Trophoblast cell (in vitro differentiated cells and primary cell): ENCODE data around the gene TESMIN.

Source experiments
- DNase-seq, 2 donors: peaks; one replicate each; pipeline ENCODE4 v3.0.0-alpha.2; 2016
- H2AFZ ChIP-seq: 2 replicates; pipeline ENCODE4 v1.6.1; 2013; ENCODE audit warnings: low read length, moderate library complexity, mild to moderate bottlenecking; ENCODE audit not compliant: insufficient read depth, poor library complexity
- H2AK5ac ChIP-seq: 2 replicates; pipeline ENCODE4 v1.6.1; 2013; ENCODE audit warnings: mild to moderate bottlenecking, low read length
- H2BK120ac ChIP-seq: 2 replicates; pipeline ENCODE4 v1.6.1; 2013; ENCODE audit warnings: low read length, mild to moderate bottlenecking, moderate library complexity; ENCODE audit not compliant: insufficient read depth, poor library complexity
- H2BK12ac ChIP-seq: 2 replicates; pipeline ENCODE4 v1.6.1; 2013; ENCODE audit warnings: mild to moderate bottlenecking, low read length, moderate library complexity
- H2BK5ac ChIP-seq: 2 replicates; pipeline ENCODE4 v1.6.1; 2013; ENCODE audit warnings: low read length, low read depth, moderate library complexity, mild to moderate bottlenecking; ENCODE audit not compliant: poor library complexity
- H3K14ac ChIP-seq: 2 replicates; pipeline ENCODE4 v1.6.1; 2013; ENCODE audit warnings: mild to moderate bottlenecking, low read length
- H3K18ac ChIP-seq: 2 replicates; pipeline ENCODE4 v1.6.1; 2013; ENCODE audit warnings: mild to moderate bottlenecking, low read length
- H3K23ac ChIP-seq: 2 replicates; pipeline ENCODE4 v1.6.1; 2013; ENCODE audit warnings: low read length
- H3K27ac ChIP-seq: 2 replicates; pipeline ENCODE4 v1.5.1; 2013; ENCODE audit warnings: low read depth, mild to moderate bottlenecking, inconsistent platforms, low read length, moderate library complexity
- H3K27me3 ChIP-seq: 2 replicates; pipeline ENCODE4 v1.6.1; 2013; ENCODE audit warnings: inconsistent platforms, mild to moderate bottlenecking, low read length, moderate library complexity; ENCODE audit not compliant: insufficient read depth
- H3K36me3 ChIP-seq, 2 experiments: 1 replicate in 1 of 2; 2 replicates in 1 of 2; pipeline ENCODE4 v1.6.1; 2013; ENCODE audit warnings: low read length in 2 of 2, mild to moderate bottlenecking in 2 of 2, moderate library complexity in 1 of 2; ENCODE audit not compliant: insufficient read depth in 2 of 2, control insufficient read depth in 1 of 2
- H3K4ac ChIP-seq: 2 replicates; pipeline ENCODE4 v1.6.1; 2013; ENCODE audit warnings: low read depth, mild to moderate bottlenecking, low read length, moderate library complexity
- H3K4me1 ChIP-seq, 2 experiments: 1 replicate in 1 of 2; 2 replicates in 1 of 2; pipeline ENCODE4 v1.6.1; 2013; ENCODE audit warnings: low read length in 2 of 2, mild to moderate bottlenecking in 2 of 2, moderate library complexity in 1 of 2; ENCODE audit not compliant: insufficient read depth in 2 of 2, control insufficient read depth in 1 of 2
- H3K4me2 ChIP-seq: 2 replicates; pipeline ENCODE4 v1.6.1; 2013; ENCODE audit warnings: inconsistent platforms, mild to moderate bottlenecking, low read length, moderate library complexity
- H3K4me3 ChIP-seq: 2 replicates; pipeline ENCODE4 v1.5.1; 2013; ENCODE audit warnings: mild to moderate bottlenecking, low read depth, low read length, inconsistent platforms
- H3K79me1 ChIP-seq: one replicate; pipeline ENCODE4 v1.6.1; 2013; ENCODE audit warnings: low read length
- H3K79me2 ChIP-seq: 2 replicates; pipeline ENCODE4 v1.6.1; 2013; ENCODE audit warnings: low read length, mild to moderate bottlenecking; ENCODE audit not compliant: control insufficient read depth, insufficient read depth, poor library complexity
- H3K9ac ChIP-seq: 2 replicates; pipeline ENCODE4 v1.6.1; 2013; ENCODE audit warnings: mild to moderate bottlenecking, low read length
- H3K9me3 ChIP-seq: 2 replicates; pipeline ENCODE4 v1.6.1; 2013; ENCODE audit warnings: low read depth, mild to moderate bottlenecking, control low read depth, inconsistent platforms, low read length; ENCODE audit not compliant: insufficient read depth
- H4K12ac ChIP-seq: 2 replicates; pipeline ENCODE4 v1.6.1; 2013; ENCODE audit warnings: low read depth, mild to moderate bottlenecking, low read length, moderate library complexity
- H4K8ac ChIP-seq: 2 replicates; pipeline ENCODE4 v1.6.1; 2013; ENCODE audit warnings: low read depth, mild to moderate bottlenecking, low read length, moderate library complexity
- H4K91ac ChIP-seq: one replicate; pipeline ENCODE4 v1.6.1; 2013; ENCODE audit warnings: low read depth, mild to moderate bottlenecking, low read length, moderate library complexity
- WGBS: extraction: QIAGEN DNeasy Blood & Tissue Kit; methylation state at CpG from one replicate; pipeline ENCODE4 v1.1.7; 2013; ENCODE audit warnings: missing lambda C conversion rate; ENCODE audit not compliant: insufficient read length, insufficient coverage; ENCODE audit errors: extremely low coverage; 5-methylcytosine and 5-hydroxymethylcytosine counted together

Gene TESMIN

GRCh38 chr11:68667511-68668500, 83.5 kb downstream of the TESMIN start:
- H3K9ac ChIP-seq = no peak overlapping the region
- no peak overlapping the region for H3K23ac ChIP-seq
- no peaks in the 10 kb centered on the region for H3K79me1 ChIP-seq
- H2BK120ac ChIP-seq = no peak overlapping the region
- no peak overlapping the region for H3K4me2 ChIP-seq
- no peak overlapping the region for H2BK12ac ChIP-seq
- H3K18ac ChIP-seq = no peak overlapping the region
- no CpG with 5 or more reads among the region's 21 CpGs for WGBS
- no peak overlapping the region for H4K12ac ChIP-seq
- no peaks in the 10 kb centered on the region for H3K27me3 ChIP-seq
- no peak for DNase-seq
- H3K79me2 ChIP-seq = no peaks in the 10 kb centered on the region
- H3K9me3 ChIP-seq = peaks cover 4% of the 10 kb centered on the region
- H3K4me3 ChIP-seq = no peak overlapping the region
- no peak overlapping the region for H2BK5ac ChIP-seq
- H3K14ac ChIP-seq = no peak overlapping the region
- H4K91ac ChIP-seq = no peak overlapping the region
- no peak overlapping the region for H3K27ac ChIP-seq
- H3K36me3 ChIP-seq = no peaks in the 10 kb centered on the region
- H2AK5ac ChIP-seq = no peak overlapping the region
- no peak overlapping the region for H3K4ac ChIP-seq
- no peak overlapping the region for H4K8ac ChIP-seq
- H3K4me1 ChIP-seq = no peaks in the 10 kb centered on the region
- H2AFZ ChIP-seq = no peak overlapping the region

- no peak overlapping the region for H3K14ac ChIP-seq
- no peaks in the 10 kb centered on the region for H3K79me1 ChIP-seq
- H4K8ac ChIP-seq = no peak overlapping the region
- no peak overlapping the region for H4K91ac ChIP-seq
- no peak overlapping the region for H3K18ac ChIP-seq
- H3K9ac ChIP-seq = no peak overlapping the region
- no peak overlapping the region for H2BK120ac ChIP-seq
- H2AK5ac ChIP-seq = no peak overlapping the region
- H3K4me3 ChIP-seq = no peak overlapping the region
- H3K27me3 ChIP-seq = no peaks in the 10 kb centered on the region
- H3K79me2 ChIP-seq = no peaks in the 10 kb centered on the region
- no peak for DNase-seq
- no peak overlapping the region for H3K4me2 ChIP-seq
- no peaks in the 10 kb centered on the region for H3K4me1 ChIP-seq
- no peak overlapping the region for H2BK12ac ChIP-seq
- 100% methylated on average over 2 of the region's 15 CpGs for WGBS
- no peaks in the 10 kb centered on the region for H3K36me3 ChIP-seq
- H4K12ac ChIP-seq = no peak overlapping the region
- no peak overlapping the region for H2AFZ ChIP-seq
- no peak overlapping the region for H2BK5ac ChIP-seq
- H3K23ac ChIP-seq = no peak overlapping the region
- no peak overlapping the region for H3K4ac ChIP-seq
- H3K9me3 ChIP-seq = peaks cover 7% of the 10 kb centered on the region
- H3K27ac ChIP-seq = no peak overlapping the region
Measured at GRCh38 chr11:68666849-68667248, 84.5 kb downstream of the TESMIN start.

GRCh38 chr11:68665436-68665835, 85.9 kb downstream of the TESMIN start:
- Histone ChIP-seq H3K23ac (no peak overlapping the region), H2AK5ac (no peak overlapping the region), H2AFZ (no peak overlapping the region), H3K27me3 (no peaks in the 10 kb centered on the region), H3K9ac (no peak overlapping the region), H3K4me3 (no peak overlapping the region), H3K9me3 (peaks cover 10% of the 10 kb centered on the region), H3K4me1 (no peaks in the 10 kb centered on the region), H3K14ac (no peak overlapping the region), H4K91ac (no peak overlapping the region), H4K8ac (no peak overlapping the region), H3K36me3 (no peaks in the 10 kb centered on the region), H3K27ac (no peak overlapping the region), H3K79me1 (no peaks in the 10 kb centered on the region), H2BK5ac (no peak overlapping the region), H3K4ac (no peak overlapping the region), H3K79me2 (no peaks in the 10 kb centered on the region), H2BK120ac (no peak overlapping the region), H2BK12ac (no peak overlapping the region), H3K18ac (no peak overlapping the region), H4K12ac (no peak overlapping the region), H3K4me2 (no peak overlapping the region)
- no CpG with 5 or more reads among the region's 16 CpGs for WGBS
- no peak for DNase-seq

GRCh38 chr11:68664906-68665305, 86.4 kb downstream of the TESMIN start:
- no peaks in the 10 kb centered on the region for H3K27me3 ChIP-seq
- no peak overlapping the region for H3K9ac ChIP-seq
- H4K8ac ChIP-seq = no peak overlapping the region
- peaks cover 10% of the 10 kb centered on the region for H3K9me3 ChIP-seq
- DNase-seq = no peak
- no peak overlapping the region for H3K4me2 ChIP-seq
- no peaks in the 10 kb centered on the region for H3K79me2 ChIP-seq
- H3K4me1 ChIP-seq = no peaks in the 10 kb centered on the region
- H3K36me3 ChIP-seq = no peaks in the 10 kb centered on the region
- H3K4ac ChIP-seq = no peak overlapping the region
- no peak overlapping the region for H3K23ac ChIP-seq
- H4K12ac ChIP-seq = no peak overlapping the region
- no CpG with 5 or more reads among the region's 7 CpGs for WGBS
- H2BK12ac ChIP-seq = no peak overlapping the region
- H4K91ac ChIP-seq = no peak overlapping the region
- no peaks in the 10 kb centered on the region for H3K79me1 ChIP-seq
- no peak overlapping the region for H3K4me3 ChIP-seq
- no peak overlapping the region for H2AFZ ChIP-seq
- H3K18ac ChIP-seq = no peak overlapping the region
- H2AK5ac ChIP-seq = no peak overlapping the region
- H3K27ac ChIP-seq = no peak overlapping the region
- H3K14ac ChIP-seq = no peak overlapping the region
- no peak overlapping the region for H2BK120ac ChIP-seq
- H2BK5ac ChIP-seq = no peak overlapping the region
